Subcutaneous adipose tissue (tissue), 4 donors: ENCODE data around the gene PRM3. TPM values are rescaled to one million over a fixed set of nuclear protein-coding genes. Genes with fewer than 3 reads are reported as not detected.

ENCODE experiments used
- total RNA-seq, 4 donors: library from RNA; depleted of rRNA; stranded (reverse); fragments of >200 nt; gene quantifications; one replicate each; pipeline ENCODE4 v1.1.0, GENCODE V29; 2016
- TF ChIP-seq, protein P1 (sequence below): fragments of 450-650 bp; IDR thresholded peaks from one replicate; pipeline ENCODE4 v1.5.1; 2016; ENCODE audit warnings: low read depth, mild to moderate bottlenecking, control low read depth, antibody characterized with exemption, moderate library complexity

Gene PRM3, protein sequence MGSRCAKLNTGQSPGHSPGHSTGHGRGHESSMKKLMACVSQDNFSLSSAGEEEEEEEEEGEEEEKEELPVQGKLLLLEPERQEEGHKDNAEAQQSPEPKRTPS
- not detected for total RNA-seq

DNA sequence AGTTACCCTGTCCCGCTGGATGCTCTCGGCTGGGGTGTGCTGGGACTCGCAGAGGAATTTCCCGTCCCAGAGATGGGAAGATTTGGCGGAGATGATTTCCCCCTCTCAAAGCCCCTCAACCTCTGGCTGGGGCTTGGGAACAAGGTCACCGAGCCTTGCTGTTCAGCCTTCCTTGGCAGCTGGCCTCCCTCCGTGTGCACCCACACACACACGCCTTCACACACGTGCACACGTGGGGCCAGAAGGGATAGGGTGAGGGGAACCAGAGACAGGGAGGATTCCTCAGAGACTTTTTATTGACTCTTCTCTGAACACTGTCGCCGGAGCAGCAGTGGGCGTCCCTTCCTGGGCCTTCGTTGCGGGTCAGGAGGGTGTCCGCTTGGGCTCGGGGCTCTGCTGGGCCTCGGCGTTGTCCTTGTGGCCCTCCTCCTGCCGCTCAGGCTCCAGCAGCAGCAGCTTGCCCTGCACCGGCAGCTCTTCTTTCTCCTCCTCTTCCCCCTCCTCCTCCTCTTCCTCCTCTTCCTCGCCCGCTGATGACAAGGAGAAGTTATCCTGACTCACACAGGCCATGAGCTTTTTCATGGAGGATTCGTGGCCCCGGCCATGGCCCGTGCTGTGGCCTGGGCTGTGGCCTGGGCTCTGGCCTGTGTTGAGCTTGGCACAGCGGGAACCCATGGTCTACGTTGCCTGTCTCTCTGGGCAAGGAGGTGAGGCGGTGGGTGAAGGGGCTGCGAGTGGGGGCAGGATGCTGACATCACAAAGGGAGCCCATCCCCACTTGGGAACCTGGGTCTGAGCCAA lies at the start of gene PRM3:
TSS of gene PRM3 (minus strand) at position 709 of the 800 bp plus-strand sequence. CDS start at position 675, 34 bp downstream.
- TF ChIP-seq, protein P1, sequence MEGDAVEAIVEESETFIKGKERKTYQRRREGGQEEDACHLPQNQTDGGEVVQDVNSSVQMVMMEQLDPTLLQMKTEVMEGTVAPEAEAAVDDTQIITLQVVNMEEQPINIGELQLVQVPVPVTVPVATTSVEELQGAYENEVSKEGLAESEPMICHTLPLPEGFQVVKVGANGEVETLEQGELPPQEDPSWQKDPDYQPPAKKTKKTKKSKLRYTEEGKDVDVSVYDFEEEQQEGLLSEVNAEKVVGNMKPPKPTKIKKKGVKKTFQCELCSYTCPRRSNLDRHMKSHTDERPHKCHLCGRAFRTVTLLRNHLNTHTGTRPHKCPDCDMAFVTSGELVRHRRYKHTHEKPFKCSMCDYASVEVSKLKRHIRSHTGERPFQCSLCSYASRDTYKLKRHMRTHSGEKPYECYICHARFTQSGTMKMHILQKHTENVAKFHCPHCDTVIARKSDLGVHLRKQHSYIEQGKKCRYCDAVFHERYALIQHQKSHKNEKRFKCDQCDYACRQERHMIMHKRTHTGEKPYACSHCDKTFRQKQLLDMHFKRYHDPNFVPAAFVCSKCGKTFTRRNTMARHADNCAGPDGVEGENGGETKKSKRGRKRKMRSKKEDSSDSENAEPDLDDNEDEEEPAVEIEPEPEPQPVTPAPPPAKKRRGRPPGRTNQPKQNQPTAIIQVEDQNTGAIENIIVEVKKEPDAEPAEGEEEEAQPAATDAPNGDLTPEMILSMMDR: no peak

DNA sequence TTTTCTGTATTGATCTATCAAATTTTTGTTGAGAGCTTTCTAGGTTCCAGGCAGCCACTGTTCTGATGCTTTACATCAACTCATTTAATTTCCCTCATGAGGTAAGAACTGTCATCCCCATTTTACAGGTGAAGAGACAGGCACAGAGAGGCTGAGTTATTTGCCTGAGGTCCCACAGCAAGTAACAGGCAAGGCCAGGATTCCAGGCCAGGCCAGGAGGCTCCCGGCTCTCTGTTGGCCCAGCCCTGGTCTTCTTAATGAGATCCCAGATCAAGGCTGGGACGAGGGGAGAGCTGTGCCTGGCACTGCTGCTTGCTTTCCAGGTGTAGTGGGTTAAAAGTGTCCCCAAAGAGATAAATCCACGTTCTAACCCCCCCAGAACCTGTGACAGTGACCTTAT lies 49.4 kb upstream of the PRM3 start:
- TF ChIP-seq, protein P1: no peak

DNA sequence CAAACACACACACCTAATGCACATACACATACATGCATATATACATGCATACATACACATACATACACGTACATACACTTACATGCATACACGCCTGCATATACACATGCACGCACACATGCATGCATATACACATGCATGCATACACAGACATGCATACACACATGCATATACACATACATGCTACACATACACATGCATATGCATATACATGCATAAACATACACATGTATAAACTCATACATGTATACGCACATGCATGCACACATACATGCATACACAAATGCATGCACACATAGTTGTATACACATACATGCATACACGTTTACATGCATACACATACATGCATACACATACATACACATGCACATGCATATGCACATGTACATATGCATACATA lies 48.2 kb upstream of the PRM3 start:
- TF ChIP-seq, protein P1: no peak

DNA sequence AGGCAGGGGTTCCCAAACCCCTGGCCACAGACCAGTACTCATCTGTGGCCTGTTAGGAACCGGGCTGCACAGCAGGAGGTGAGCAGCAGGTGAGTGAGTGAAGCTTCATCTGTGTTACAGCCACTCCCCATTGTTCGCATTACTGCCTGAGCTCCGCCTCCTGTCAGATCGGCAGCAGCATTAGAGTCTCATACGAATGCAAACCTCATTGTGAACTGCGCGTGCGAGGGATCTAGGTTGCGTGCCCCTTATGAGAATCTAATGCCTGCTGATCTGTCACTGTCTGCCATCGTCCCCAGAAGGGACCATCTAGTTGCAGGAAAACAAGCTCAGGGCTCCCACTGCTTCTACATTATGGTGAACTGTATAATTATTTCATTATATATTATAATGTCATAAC lies 46.7 kb upstream of the PRM3 start:
- TF ChIP-seq, protein P1: no peak

DNA sequence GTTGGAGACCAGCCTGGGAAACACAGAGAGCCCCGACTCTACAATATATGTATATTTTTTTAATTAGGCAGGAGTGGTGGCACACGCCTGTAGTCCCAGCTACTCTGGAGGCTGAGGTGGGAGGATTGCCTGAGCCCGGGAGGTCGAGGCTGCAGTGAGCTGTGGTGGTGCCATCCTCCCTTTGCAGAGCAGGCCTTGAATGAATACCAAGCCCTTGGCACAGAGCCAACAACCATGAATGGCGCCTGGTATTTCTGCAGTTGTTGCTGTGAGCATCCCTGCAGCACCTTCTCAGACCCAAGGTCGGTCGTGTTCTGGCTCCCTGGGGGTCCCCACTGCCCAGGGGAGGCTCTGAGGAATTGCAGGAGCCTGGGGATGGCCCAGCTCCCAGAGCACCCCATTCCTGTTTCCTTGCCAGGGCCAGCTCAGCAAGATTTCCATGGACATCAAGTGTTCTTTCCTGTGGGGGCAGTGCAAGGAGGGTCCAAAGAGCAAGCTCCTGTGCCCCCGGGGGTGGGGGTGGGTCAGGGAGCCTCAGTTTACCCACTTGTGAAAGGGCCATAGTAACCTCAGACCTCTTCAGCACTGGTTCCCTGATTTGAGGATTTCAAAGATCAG lies 46.2 kb upstream of the PRM3 start:
- TF ChIP-seq, protein P1: no peak

DNA sequence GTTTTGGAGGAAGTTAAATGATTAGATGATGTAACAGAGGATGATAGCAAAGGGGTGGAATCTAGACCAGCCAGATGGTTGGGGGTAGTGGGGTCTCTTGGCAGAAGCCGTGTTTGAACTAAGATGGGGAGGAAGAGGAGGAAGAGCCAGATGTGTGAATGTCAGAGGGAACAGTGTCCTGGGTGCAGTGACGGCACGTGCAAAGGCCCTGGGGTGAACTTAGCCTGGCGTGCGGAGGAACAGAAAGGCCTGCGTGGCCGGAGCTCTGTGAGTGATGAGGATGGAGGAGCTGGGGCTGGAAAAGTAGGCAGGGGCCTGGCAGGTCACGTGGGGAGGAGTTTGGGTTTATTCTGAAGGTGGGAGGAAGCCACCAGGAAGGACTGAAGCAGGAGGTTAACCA lies 45.4 kb upstream of the PRM3 start:
- TF ChIP-seq, protein P1: no peak

DNA sequence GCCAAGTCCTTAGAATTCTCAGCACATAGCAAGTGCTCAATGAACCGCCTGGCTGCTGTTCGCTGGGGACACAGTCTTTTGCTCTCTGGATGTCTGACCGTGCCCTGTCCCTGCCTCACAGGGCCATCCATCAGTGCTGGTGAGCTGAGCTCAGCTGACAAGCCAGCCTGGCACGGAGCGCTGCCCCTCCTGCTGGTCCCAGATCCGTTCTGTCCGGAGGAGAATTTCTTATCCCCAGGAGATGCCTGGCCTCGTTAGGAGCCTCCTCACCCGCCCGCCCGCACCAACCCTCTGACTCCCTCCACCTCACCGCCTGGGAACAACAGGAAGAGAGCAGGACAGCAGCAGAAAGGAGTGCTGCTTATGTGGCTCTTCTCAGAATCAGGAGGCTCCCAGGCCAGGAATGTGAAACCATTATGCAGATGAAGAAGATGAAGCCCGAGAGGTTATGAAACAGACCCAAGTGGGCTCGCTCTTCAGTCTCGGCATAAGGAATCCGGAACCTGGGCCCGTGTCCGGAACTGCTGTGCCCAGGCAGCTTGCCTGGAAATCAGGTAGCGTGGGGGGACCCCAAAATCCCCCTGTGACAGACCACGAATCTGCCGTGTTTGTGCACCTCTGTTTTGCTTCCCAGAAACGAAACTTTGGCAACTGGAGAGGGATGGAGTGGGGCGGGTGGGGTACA lies 43.0 kb upstream of the PRM3 start:
- TF ChIP-seq, protein P1: no peak
